HEK293T (cell line): ENCODE results near the gene GFPT2.

Source experiments
- CTCF ChIA-PET: fragments of 350-600 bp; formaldehyde crosslinking; extraction: SDS; loops from one replicate; lab custom pipeline; 2021; ENCODE audit warnings: antibody characterized with exemption, inconsistent platforms; lab: Yijun Ruan, JAX
- POLR2A ChIA-PET: fragments of 350-600 bp; formaldehyde crosslinking; extraction: SDS; loops from one replicate; lab custom pipeline; 2020; ENCODE audit warnings: antibody characterized with exemption, inconsistent platforms; lab: Yijun Ruan, JAX
- DNase-seq: peaks from one replicate; pipeline ENCODE4 v3.0.0; 2012; ENCODE audit warnings: mixed read lengths; ENCODE audit errors: extremely low spot score
- ARNT ChIP-seq: fragments of 450-650 bp; IDR thresholded peaks from 2 replicates; pipeline ENCODE4 v1.6.1; 2017; ENCODE audit warnings: mild to moderate bottlenecking
- BHLHE40 ChIP-seq: fragments of 450-650 bp; IDR thresholded peaks from 2 replicates; pipeline ENCODE4 v1.6.1; 2016; ENCODE audit warnings: mild to moderate bottlenecking, moderate library complexity, borderline replicate concordance
- CTBP1 ChIP-seq: fragments of 450-650 bp; IDR thresholded peaks from 2 replicates; pipeline ENCODE4 v1.6.1; 2016; ENCODE audit warnings: borderline replicate concordance
- ELF4 ChIP-seq: fragments of 450-650 bp; IDR thresholded peaks from 2 replicates; pipeline ENCODE4 v1.6.1; 2017; ENCODE audit warnings: antibody characterized with exemption
- FOXA1 ChIP-seq: fragments of 450-650 bp; IDR thresholded peaks from 2 replicates; pipeline ENCODE4 v1.6.1; 2016; ENCODE audit warnings: mild to moderate bottlenecking
- FOXK2 ChIP-seq: fragments of 450-650 bp; IDR thresholded peaks from 2 replicates; pipeline ENCODE4 v1.6.1; 2016; ENCODE audit warnings: mild to moderate bottlenecking
- FOXM1 ChIP-seq: fragments of 450-650 bp; IDR thresholded peaks from 2 replicates; pipeline ENCODE4 v1.6.1; 2017; ENCODE audit warnings: mild to moderate bottlenecking, borderline replicate concordance
- HDGF ChIP-seq: fragments of 450-650 bp; IDR thresholded peaks from 2 replicates; pipeline ENCODE4 v1.6.1; 2017; ENCODE audit warnings: antibody characterized with exemption, borderline replicate concordance
- L3MBTL2 ChIP-seq: fragments of 450-650 bp; conservative IDR thresholded peaks from 2 replicates; pipeline ENCODE4 v1.6.1; 2016; ENCODE audit warnings: mild to moderate bottlenecking
- LEF1 ChIP-seq: fragments of 450-650 bp; IDR thresholded peaks from 2 replicates; pipeline ENCODE4 v1.6.1; 2017; ENCODE audit warnings: mild to moderate bottlenecking, borderline replicate concordance
- NFRKB ChIP-seq: fragments of 450-650 bp; IDR thresholded peaks from 2 replicates; pipeline ENCODE4 v1.6.1; 2016; ENCODE audit warnings: mild to moderate bottlenecking, moderate library complexity
- SP1 ChIP-seq: fragments of 450-650 bp; IDR thresholded peaks from 2 replicates; pipeline ENCODE4 v1.6.1; 2017
- SUZ12 ChIP-seq: fragments of 450-650 bp; IDR thresholded peaks from 2 replicates; pipeline ENCODE4 v1.6.1; 2016; ENCODE audit warnings: mild to moderate bottlenecking
- TARDBP ChIP-seq: fragments of 450-650 bp; IDR thresholded peaks from 2 replicates; pipeline ENCODE4 v1.6.1; 2016
- ZNF384 ChIP-seq: fragments of 450-650 bp; IDR thresholded peaks from 2 replicates; pipeline ENCODE4 v1.6.1; 2016
- TF ChIP-seq, protein P1 (sequence below): fragments of 450-650 bp; IDR thresholded peaks from 2 replicates; pipeline ENCODE4 v1.6.1; 2016

The GFPT2 gene

DNA sequence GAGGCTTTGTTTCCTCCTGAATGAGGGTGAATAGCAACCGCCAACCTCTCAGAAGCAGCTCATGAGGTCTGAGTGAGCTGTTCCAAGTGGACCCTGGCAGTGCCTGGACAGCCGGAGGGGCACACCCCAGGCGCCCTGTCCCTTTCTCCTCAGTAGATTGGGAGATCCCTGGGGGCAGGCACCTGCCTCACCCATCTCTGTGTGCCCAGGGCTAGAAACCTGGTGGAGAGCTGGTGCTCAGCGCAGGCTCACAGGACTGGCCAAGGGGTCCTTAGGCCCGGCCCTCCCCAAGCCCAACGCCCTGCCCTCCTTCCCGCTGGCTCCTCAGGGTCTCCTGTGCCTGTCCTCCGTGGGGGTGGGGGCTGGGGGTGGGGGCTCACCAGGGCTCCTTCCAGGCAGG, 46.3 kb downstream of the GFPT2 start:
- no peak for DNase-seq
- CTCF ChIA-PET = interaction anchor here (1.8 kb wide), 1 partner anchor 9 kb away, joined by 9 read pairs; no protein-coding TSS in a partner anchor

DNA sequence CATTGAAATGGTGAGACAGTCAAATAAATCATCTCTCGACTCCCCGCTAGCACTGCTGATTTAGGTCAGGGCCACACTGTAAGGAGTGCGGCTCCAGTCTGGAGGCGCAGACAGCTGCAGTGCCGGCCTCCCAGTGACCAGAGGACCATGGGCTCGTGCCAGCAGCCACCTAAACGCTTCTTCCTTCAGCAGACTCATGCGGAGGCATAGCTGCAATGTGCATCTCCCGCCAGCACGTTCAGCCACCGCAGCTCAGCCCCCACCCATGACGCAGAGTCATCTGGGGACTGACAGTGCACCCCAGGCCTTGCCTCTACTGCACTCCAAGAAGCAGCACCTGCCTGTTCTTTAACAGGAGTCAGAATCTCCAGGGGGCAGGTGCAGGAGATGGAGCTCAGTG, 47.7 kb downstream of the GFPT2 start:
- POLR2A ChIA-PET = no interaction called here
- no peak for DNase-seq
- CTCF ChIA-PET = interaction anchor here (1.1 kb wide), 1 partner anchor 12 kb away, joined by 3 read pairs; no protein-coding TSS in a partner anchor
- TF ChIP-seq ZNF384 (no peak), NFRKB (no peak), HDGF (no peak), FOXA1 (no peak), FOXM1 (no peak), TARDBP (no peak), SP1 (no peak), FOXK2 (no peak)

More for the DNA sequence above, 46.3 kb downstream of the GFPT2 start:
- TF ChIP-seq FOXK2 (no peak), BHLHE40 (no peak), L3MBTL2 (no peak), NFRKB (no peak), FOXA1 (no peak), HDGF (no peak)
- POLR2A ChIA-PET = no interaction called here

DNA sequence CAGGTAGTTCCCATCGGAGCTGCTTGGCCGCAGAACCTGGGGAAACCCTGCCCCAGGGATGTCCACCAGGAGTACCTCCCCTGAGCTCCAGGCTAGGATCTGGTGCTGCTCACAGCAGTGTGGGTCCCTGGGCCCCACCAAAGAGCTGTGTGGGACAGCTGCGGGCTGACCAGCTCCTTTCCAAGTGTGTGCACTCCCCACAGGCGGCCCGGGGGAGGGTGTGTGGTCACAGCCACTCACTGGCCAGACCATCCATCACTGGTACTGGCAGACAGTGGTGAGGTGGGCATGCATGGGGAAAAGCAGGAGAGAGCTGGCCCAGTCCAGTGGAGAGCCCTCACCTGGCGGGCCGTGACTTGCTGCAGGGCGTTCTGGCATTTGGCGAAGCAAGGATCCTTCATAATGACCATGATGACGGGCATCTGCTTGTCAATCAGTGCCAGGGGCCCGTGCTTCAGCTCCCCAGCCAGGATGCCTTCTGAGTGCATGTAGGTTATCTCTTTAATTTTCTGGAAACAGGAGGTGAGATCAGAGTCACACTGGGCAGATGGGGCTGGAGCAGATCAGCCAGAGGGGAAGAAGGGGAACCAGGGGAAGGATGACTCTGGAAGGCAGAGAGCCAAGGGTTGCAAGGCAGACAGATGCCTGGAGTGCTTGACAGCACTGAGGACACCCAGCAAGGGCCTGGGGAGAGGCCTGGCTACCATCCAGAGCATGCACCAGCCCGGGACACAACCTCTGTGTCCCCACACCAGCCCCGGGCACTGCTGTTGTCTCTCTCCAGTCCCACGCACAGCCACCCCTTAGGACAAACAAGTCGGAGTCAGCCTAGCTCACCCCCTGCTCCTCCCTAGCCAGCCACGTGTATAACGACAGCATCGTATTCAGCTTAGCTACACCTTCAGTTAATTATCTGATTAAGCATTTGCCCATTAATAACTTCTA, 48.4 kb downstream of the GFPT2 start:
- POLR2A ChIA-PET = interaction anchor here (0.9 to 1.2 kb wide), 3 partner anchors 9 to 681 kb away, joined by 3 to 4 read pairs (median 3); partner anchors contain the start of gene HNRNPH1
- no peak for DNase-seq
- CTCF ChIA-PET = interaction anchor here (0.5 to 3.9 kb wide), 3 partner anchors 11 to 225 kb away, joined by 5 to 14 read pairs (median 5); no protein-coding TSS in a partner anchor
- TF ChIP-seq SP1 (no peak), TARDBP (no peak), SUZ12 (no peak)

DNA sequence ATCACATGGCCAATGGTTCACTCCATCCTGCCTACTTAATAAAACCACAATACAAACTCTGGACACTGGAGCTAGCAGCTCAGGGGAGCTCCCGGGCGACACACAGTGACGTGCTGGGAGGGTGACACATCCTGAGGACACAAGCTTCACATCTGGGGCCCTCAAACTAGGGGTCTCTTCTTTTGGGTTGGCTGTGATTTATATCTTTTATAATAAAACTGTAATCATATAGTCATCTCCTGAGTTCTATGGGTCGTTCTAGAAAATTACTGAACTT, 49.2 kb downstream of the GFPT2 start:
- DNase-seq = no peak
- TF ChIP-seq FOXM1 (no peak), ZNF384 (no peak), TARDBP (no peak), BHLHE40 (no peak), SP1 (no peak)
- CTCF ChIA-PET = interaction anchor here (0.5 to 3.9 kb wide), 3 partner anchors 10 to 225 kb away, joined by 5 to 14 read pairs (median 5); no protein-coding TSS in a partner anchor
- POLR2A ChIA-PET = interaction anchor here (1.1 to 1.2 kb wide), 2 partner anchors 9 to 680 kb away, joined by 3 to 4 read pairs; partner anchors contain the start of gene HNRNPH1

DNA sequence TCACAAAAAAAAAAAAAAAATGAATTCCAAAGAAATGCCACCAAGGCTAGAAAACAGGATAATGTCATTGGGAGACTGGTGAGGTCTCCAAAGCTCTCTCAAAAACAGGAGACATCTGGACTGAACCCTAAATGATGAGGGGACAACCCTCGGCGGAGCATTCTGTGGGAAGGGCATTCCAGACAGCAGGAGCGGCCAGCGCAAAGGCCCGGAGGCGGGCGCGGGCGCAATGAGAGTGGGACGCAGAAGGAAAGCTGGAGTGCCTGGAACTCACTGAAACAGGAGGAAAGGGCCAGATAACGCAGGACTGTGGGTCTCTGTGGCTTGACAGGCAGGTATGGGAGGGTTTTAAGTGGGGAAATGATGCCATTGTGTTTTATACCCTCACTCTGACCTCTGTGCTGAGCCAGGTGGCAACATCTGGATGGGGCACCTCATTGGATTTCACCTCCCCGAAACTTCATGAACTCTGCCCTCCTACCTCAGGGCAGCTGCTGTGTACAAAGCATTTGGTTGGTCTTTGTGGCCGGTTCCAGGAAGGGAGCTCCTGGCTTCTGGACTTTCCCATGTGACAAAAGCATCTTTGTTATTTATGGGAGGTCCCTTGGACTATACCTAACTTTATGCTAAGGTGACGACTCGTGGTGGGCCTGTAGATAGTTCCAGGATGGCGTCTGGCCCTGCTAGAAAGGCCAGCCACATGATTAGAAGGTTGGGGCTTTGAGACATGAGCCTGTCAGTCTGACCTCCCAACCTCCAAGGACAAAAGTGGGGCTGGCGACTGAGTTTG, 49.7 kb downstream of the GFPT2 start:
- ChIA-PET CTCF (interaction anchor here (2.1 to 3.9 kb wide), 2 partner anchors 9 to 13 kb away, joined by 5 to 14 read pairs; no protein-coding TSS in a partner anchor), POLR2A (interaction anchor here (1.2 kb wide), 1 partner anchor 680 kb away, joined by 3 read pairs; the partner anchor contains the start of gene HNRNPH1)
- no peak for DNase-seq
- TF ChIP-seq FOXA1 (no peak), CTBP1 (no peak), FOXK2 (no peak), ELF4 (no peak), ARNT (no peak), LEF1 (no peak), SUZ12 (no peak), TARDBP (no peak), BHLHE40 (no peak), NFRKB (no peak), FOXM1 (no peak), L3MBTL2 (no peak)
- TF ChIP-seq, protein P1, sequence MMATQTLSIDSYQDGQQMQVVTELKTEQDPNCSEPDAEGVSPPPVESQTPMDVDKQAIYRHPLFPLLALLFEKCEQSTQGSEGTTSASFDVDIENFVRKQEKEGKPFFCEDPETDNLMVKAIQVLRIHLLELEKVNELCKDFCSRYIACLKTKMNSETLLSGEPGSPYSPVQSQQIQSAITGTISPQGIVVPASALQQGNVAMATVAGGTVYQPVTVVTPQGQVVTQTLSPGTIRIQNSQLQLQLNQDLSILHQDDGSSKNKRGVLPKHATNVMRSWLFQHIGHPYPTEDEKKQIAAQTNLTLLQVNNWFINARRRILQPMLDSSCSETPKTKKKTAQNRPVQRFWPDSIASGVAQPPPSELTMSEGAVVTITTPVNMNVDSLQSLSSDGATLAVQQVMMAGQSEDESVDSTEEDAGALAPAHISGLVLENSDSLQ = no peak

DNA sequence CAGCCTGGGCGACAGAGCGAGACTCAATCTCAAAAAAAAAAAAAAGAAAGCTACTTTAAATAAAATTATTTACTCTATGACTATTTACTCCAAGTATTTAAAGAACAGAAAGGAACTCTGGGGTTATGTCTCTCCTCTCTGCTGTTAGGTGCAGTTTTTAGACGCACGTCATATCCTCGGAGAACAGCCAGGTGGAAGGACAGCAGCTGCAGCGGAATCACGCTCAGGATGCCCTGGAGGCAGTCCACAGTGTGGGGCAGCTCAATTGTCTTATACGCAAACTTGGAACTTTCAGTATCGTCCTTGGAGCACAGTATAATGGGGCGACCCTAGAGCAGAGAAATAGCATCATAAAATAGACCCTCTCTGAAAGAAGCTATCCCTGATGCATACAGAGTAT, 50.9 kb downstream of the GFPT2 start:
- CTCF ChIA-PET = interaction anchor here (3.9 kb wide), 1 partner anchor 14 kb away, joined by 14 read pairs; no protein-coding TSS in a partner anchor
- TF ChIP-seq SUZ12 (no peak), LEF1 (no peak)
- POLR2A ChIA-PET = no interaction called here
- DNase-seq = no peak

DNA sequence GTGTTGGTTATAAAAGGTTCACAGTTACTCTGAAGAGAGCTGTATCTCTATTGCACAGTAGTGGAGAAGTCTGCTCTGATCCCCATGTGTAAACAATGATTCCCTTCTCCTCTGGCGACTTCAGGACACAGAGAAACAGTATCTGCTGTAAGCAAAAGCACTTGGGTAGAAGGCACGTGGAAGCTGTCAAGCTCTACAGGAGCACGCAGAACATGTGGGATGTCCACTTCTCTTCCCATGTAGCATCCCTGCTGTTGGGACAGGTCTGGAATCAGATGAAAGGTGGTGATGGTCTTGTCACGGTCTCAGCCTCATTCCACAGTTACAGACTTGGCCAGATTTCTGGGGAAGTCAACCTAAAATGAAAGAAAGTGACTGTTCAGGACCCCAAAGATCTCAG, 51.9 kb downstream of the GFPT2 start:
- ChIA-PET POLR2A (no interaction called here), CTCF (interaction anchor here (3.9 kb wide), 1 partner anchor 15 kb away, joined by 14 read pairs; no protein-coding TSS in a partner anchor)
- no peak for DNase-seq
- TF ChIP-seq CTBP1 = no peak
- no peak for TF ChIP-seq HDGF
- TF ChIP-seq L3MBTL2 = no peak
- no peak for TF ChIP-seq FOXM1
- no peak for TF ChIP-seq ARNT
- no peak for TF ChIP-seq ELF4
- no peak for TF ChIP-seq SUZ12
- no peak for TF ChIP-seq FOXA1
- TF ChIP-seq, protein P1 = no peak
- TF ChIP-seq LEF1 = no peak
- TF ChIP-seq BHLHE40 = no peak
- no peak for TF ChIP-seq ZNF384
- TF ChIP-seq NFRKB = no peak
- TF ChIP-seq FOXK2 = no peak
- no peak for TF ChIP-seq TARDBP
- TF ChIP-seq SP1 = no peak
